B cell (primary cell): ENCODE measurements around the gene LYRM2.

Experiments used
- CTCF ChIP-seq: fragments of 200-600 bp; IDR thresholded peaks from one replicate; pipeline ENCODE4 v1.8.0; 2022; ENCODE audit warnings: antibody characterized with exemption, mild to moderate bottlenecking
- EZH2 ChIP-seq: IDR thresholded peaks from 2 replicates; pipeline ENCODE4 v1.6.1; 2012; ENCODE audit warnings: borderline replicate concordance, low read depth, mild to moderate bottlenecking, moderate library complexity, low read length; ENCODE audit not compliant: insufficient read depth, poor library complexity, severe bottlenecking

DNA sequence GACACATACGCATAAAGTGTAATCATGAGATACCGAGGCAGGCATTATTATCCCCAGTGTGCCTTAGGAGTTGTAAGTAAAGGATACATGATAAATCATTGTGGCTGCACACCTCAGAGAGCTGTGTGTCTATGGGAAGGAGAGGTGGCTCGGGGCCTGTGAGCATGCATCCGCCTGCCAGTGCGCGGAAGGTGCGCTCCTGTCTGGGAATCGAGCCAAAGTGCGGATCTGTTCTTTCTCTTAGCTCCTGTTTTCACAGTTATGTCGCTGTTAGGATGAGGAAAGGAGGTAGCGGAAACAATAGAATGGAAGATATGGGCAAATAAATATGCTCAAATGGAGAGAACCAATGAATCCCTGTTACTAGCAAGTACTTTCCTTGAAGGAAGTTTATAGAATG is 107.6 kb downstream of the LYRM2 start:
- TF ChIP-seq CTCF (no peak), EZH2 (no peak)
